Stimulated activated naive CD8-positive, alpha-beta T cell treated with anti-CD3 and anti-CD28 coated beads, Interleukin-15, amount 100 ng/mL, for 72 hours (primary cell): ENCODE measurements around the gene RAB11FIP3.

Experiments used
- ATAC-seq: fragments of 150-1000 bp; cut with Tn5 transposase; 2 replicates; pipeline ENCODE4 v1.10.0; 2021; ENCODE audit warnings: mild to moderate bottlenecking, moderate library complexity
- DNase-seq, 2 donors: peaks; one replicate each; pipeline ENCODE4 v3.0.0; 2021 to 2022
- H3K27ac Mint-ChIP-seq, 2 donors: one replicate each; pipeline ENCODE4 v1.8.0; 2022; ENCODE audit warnings: mild to moderate bottlenecking in 2 of 2, mixed read lengths in 2 of 2, moderate library complexity in 2 of 2
- H3K27me3 Mint-ChIP-seq: one replicate; pipeline ENCODE4 v1.8.0; 2022; ENCODE audit warnings: mixed read lengths
- H3K4me1 Mint-ChIP-seq: one replicate; pipeline ENCODE4 v1.8.0; 2022; ENCODE audit warnings: mild to moderate bottlenecking, mixed read lengths
- H3K4me3 Mint-ChIP-seq, 2 donors: one replicate each; pipeline ENCODE4 v1.8.0; 2022; ENCODE audit warnings: mild to moderate bottlenecking in 2 of 2, mixed read lengths in 2 of 2, moderate library complexity in 1 of 2
- H3K9me3 Mint-ChIP-seq, 2 donors: one replicate each; pipeline ENCODE4 v1.8.0; 2022; ENCODE audit warnings: mixed read lengths in 2 of 2

RAB11FIP3 gene

DNA sequence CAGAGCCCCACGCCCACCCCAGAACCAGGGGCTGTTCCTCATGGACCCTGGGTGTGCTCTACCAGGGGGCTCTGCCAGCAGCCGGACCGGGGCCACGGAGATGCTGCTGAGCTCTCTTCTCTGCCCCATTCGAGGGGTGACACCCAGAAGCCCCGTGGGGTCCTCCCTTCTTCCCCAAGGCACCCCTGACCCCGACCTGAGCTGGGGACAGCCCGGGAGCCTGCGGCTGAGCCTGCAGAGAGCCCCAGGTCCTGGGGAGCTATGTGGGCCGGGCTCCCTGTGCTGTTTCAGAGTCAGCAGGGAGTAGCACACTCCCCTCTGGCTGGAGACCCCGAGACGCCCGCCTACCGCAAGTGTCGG, 133.6 kb downstream of the RAB11FIP3 start:
- H3K9me3 Mint-ChIP-seq = no peaks in the 10 kb centered on the region
- peaks cover 42% of the 10 kb centered on the region for H3K27me3 Mint-ChIP-seq
- no peak overlapping the region for H3K27ac Mint-ChIP-seq
- no peak overlapping the region for H3K4me3 Mint-ChIP-seq
- no peaks in the 10 kb centered on the region for H3K4me1 Mint-ChIP-seq
- DNase-seq = no peak
- no peak for ATAC-seq

GRCh38 chr16:559411-560203, 134.2 kb downstream of the RAB11FIP3 start:
- ATAC-seq (no peak), DNase-seq (no peak)
- Mint-ChIP-seq H3K9me3 (no peaks in the 10 kb centered on the region), H3K4me1 (no peaks in the 10 kb centered on the region), H3K27me3 (peaks cover 42% of the 10 kb centered on the region), H3K4me3 (peak overlapping the region in 1 of 2 donors; percentile 62), H3K27ac (no peak overlapping the region)

GRCh38 chr16:560204-560700, 134.8 kb downstream of the RAB11FIP3 start, which contains the start of gene PRR35:
TSS of gene PRR35 (plus strand) at chr16:560394. CDS start at chr16:563295, 2,901 bp downstream.
- no peak for DNase-seq
- peak within 1 kb of the TSS in 1 of 2 donors; percentile 62 for H3K4me3 Mint-ChIP-seq
- no peaks in the 10 kb centered on the region for H3K4me1 Mint-ChIP-seq
- H3K9me3 Mint-ChIP-seq = no peaks in the 10 kb centered on the region
- no peak within 1 kb of the TSS for H3K27ac Mint-ChIP-seq
- ATAC-seq = no peak
- H3K27me3 Mint-ChIP-seq = peaks cover 42% of the 10 kb centered on the region

- H3K27ac Mint-ChIP-seq = no peak overlapping the region
- peaks cover 42% of the 10 kb centered on the region for H3K27me3 Mint-ChIP-seq
- no peaks in the 10 kb centered on the region for H3K9me3 Mint-ChIP-seq
- ATAC-seq (no peak), DNase-seq (no peak)
- H3K4me3 Mint-ChIP-seq = no peak overlapping the region
- H3K4me1 Mint-ChIP-seq = peaks cover under 1% of the 10 kb centered on the region
Measured at GRCh38 chr16:560701-561412, 135.4 kb downstream of the RAB11FIP3 start.

GRCh38 chr16:561413-561794, 136.0 kb downstream of the RAB11FIP3 start:
- Mint-ChIP-seq H3K4me1 (peaks cover 6% of the 10 kb centered on the region), H3K9me3 (no peaks in the 10 kb centered on the region), H3K27me3 (peaks cover 42% of the 10 kb centered on the region), H3K4me3 (no peak overlapping the region), H3K27ac (no peak overlapping the region)
- DNase-seq = no peak
- ATAC-seq = no peak

DNA sequence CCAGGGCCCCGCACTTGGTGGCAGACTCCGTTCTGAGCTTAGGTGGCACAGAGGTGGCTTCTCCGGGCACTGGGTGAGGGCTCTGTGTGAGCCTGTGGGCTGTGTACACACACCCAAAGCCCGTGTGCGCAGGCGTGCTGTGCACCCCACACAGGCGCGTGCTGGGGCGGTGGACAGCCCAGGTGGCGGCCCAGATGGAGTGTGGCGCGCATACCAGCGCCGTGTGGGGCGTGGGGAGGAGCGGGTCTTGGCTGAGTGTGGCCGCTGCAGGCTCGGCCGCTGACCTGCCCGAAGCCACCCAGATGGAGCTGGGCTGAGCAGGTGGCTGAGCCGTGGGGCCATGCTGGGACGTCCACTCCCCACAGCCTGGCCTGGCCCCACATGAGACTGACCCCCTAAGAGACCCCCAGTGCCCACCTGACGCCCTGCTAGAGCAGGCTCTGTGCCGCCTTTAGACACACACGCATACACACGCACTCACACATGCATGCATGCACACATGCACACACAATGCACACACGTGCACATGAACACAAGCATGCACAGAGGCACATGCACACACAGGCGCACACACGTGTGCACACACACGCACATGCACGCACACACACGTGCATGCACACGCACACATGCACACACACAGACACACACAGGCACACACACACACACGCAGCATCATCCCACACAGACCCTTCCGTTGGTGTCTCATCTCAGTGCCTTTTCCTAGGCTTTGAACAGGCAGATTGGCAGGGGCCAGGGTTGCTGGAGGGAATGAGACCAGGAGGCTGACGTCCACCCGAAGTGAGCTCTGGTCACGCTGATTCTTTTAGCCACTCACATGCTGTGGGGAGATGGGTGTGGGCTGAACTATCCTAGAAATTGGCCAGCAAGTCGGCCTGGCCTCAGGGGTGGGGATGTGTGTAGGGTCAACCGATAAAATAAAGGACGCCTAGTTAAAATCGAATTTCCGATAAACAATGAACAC, 136.8 kb downstream of the RAB11FIP3 start:
- Mint-ChIP-seq H3K27ac (no peak overlapping the region), H3K4me3 (no peak overlapping the region), H3K9me3 (no peaks in the 10 kb centered on the region), H3K4me1 (peaks cover 15% of the 10 kb centered on the region), H3K27me3 (peaks cover 42% of the 10 kb centered on the region)
- DNase-seq (no peak), ATAC-seq (no peak)

- Mint-ChIP-seq H3K4me1 (peaks cover 24% of the 10 kb centered on the region), H3K27me3 (peaks cover 33% of the 10 kb centered on the region), H3K9me3 (no peaks in the 10 kb centered on the region), H3K27ac (no peak overlapping the region), H3K4me3 (no peak overlapping the region)
- no peak for DNase-seq
- no peak for ATAC-seq
Measured at GRCh38 chr16:563072-563644, 137.7 kb downstream of the RAB11FIP3 start.

- H3K27ac Mint-ChIP-seq = no peak overlapping the region
- peaks cover 34% of the 10 kb centered on the region for H3K4me1 Mint-ChIP-seq
- no peak overlapping the region for H3K4me3 Mint-ChIP-seq
- no peak for ATAC-seq
- no peak for DNase-seq
- no peaks in the 10 kb centered on the region for H3K9me3 Mint-ChIP-seq
- H3K27me3 Mint-ChIP-seq = peaks cover 17% of the 10 kb centered on the region
Measured at GRCh38 chr16:564690-565418, 139.4 kb downstream of the RAB11FIP3 start.

DNA sequence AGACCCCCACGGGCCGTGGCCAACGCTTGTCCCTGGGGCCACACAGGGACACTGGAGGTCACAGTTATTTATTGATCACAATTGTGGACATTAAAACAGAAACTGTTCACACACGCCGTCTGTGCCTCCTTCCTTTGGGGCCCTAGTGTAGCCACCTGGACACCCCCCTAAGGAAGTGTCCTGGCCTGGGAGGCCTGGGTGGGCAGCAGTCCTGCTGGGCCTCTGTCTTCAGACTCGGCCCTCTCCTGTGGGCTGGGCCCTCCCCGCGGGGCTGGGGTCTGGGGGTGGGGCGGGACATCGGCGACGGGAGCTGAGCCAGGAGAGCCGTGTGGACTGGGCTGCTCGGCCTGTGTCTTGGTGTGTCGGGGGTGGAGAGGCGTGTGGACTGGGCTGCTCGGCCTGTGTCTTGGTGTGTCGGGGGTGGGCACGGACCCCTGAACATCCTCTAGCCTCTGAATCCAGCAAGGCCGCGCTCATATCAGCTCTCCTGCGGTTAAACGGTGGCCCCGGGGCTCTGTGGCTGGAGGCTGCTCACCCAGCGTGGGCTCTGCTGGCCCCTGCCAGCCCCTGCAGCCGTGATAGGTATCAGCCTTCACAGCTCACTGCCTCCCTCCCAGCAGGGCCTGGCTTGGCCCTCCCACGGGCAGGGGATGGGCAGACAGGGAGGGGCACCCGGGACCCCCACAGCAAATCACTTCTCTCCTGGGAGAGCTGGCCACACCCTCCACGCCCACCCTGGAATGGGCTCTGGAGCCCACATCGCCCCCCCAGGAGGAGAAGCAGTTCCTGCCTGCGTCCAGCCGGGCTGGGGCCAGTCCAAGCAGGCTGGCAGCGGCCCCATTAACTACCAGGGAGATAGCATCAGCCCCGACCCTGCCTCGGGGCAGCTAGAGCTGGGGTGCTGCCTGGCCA, 140.2 kb downstream of the RAB11FIP3 start:
- H3K4me3 Mint-ChIP-seq = no peak overlapping the region
- peaks cover 17% of the 10 kb centered on the region for H3K27me3 Mint-ChIP-seq
- no peaks in the 10 kb centered on the region for H3K9me3 Mint-ChIP-seq
- H3K27ac Mint-ChIP-seq = peak overlapping the region in 1 of 2 donors; percentile 34
- DNase-seq (no peak), ATAC-seq (no peak)
- peaks cover 37% of the 10 kb centered on the region for H3K4me1 Mint-ChIP-seq

GRCh38 chr16:566475-567372, 141.3 kb downstream of the RAB11FIP3 start, which contains the start of gene NHLRC4:
TSS of gene NHLRC4 (plus strand) at chr16:567005. CDS start at chr16:568048, 1,043 bp downstream.
- H3K4me3 Mint-ChIP-seq = peak within 1 kb of the TSS; percentile 75 to 83
- H3K27ac Mint-ChIP-seq = peak within 1 kb of the TSS; percentile 81 to 97
- peaks cover 48% of the 10 kb centered on the region for H3K4me1 Mint-ChIP-seq
- H3K9me3 Mint-ChIP-seq = no peaks in the 10 kb centered on the region
- DNase-seq (peak; percentile 63 to 72), ATAC-seq (peak; percentile 70)
- H3K27me3 Mint-ChIP-seq = peaks cover 11% of the 10 kb centered on the region

- peak overlapping the region; percentile 81 to 97 for H3K27ac Mint-ChIP-seq
- no peaks in the 10 kb centered on the region for H3K9me3 Mint-ChIP-seq
- H3K27me3 Mint-ChIP-seq = peaks cover 2% of the 10 kb centered on the region
- peak overlapping the region; percentile 75 to 83 for H3K4me3 Mint-ChIP-seq
- peaks cover 53% of the 10 kb centered on the region for H3K4me1 Mint-ChIP-seq
- DNase-seq (no peak), ATAC-seq (no peak)
Measured at GRCh38 chr16:567373-568256, 142.2 kb downstream of the RAB11FIP3 start.
